Astrocyte (in vitro differentiated cells and primary cell): ENCODE data around the gene DUSP11. TPM values are rescaled to one million over a fixed set of nuclear protein-coding genes. Genes with fewer than 3 reads are reported as not detected.

ENCODE experiments used
- DNase-seq: peaks from one replicate; pipeline ENCODE4 v3.0.0-alpha.2; 2010; ENCODE audit warnings: low read depth
- FAIRE-seq: peaks from 2 replicates; lab custom pipeline; 2011; peaks lifted over from hg19 to GRCh38; lab: Jason Lieb, UNC
- H2AFZ ChIP-seq: 2 replicates; pipeline ENCODE4 v1.6.0; 2012; ENCODE audit warnings: low read depth, low read length, inconsistent platforms
- H3K27ac ChIP-seq: 2 replicates; pipeline ENCODE4 v1.5.1; 2011; ENCODE audit warnings: low read depth, low read length, inconsistent platforms
- H3K27me3 ChIP-seq: 2 replicates; pipeline ENCODE4 v1.6.0; 2011; ENCODE audit warnings: low read length, inconsistent platforms; ENCODE audit not compliant: insufficient read depth
- H3K36me3 ChIP-seq: 2 replicates; pipeline ENCODE4 v1.5.1; 2011; ENCODE audit warnings: low read length, inconsistent platforms; ENCODE audit not compliant: insufficient read depth
- H3K4me1 ChIP-seq: 2 replicates; pipeline ENCODE4 v1.5.1; 2011; ENCODE audit warnings: low read length, inconsistent platforms; ENCODE audit not compliant: insufficient read depth
- H3K4me2 ChIP-seq: 2 replicates; pipeline ENCODE4 v1.6.0; 2012; ENCODE audit warnings: low read length, inconsistent platforms
- H3K4me3 ChIP-seq: 2 replicates; pipeline ENCODE4 v1.5.1; 2011; ENCODE audit warnings: low read depth, mild to moderate bottlenecking, low read length, inconsistent platforms; ENCODE audit not compliant: insufficient read depth
- H3K79me2 ChIP-seq: 2 replicates; pipeline ENCODE4 v1.6.0; 2012; ENCODE audit warnings: mild to moderate bottlenecking, low read length, inconsistent platforms; ENCODE audit not compliant: insufficient read depth
- H3K9ac ChIP-seq: 2 replicates; pipeline ENCODE4 v1.6.0; 2012; ENCODE audit warnings: mild to moderate bottlenecking, low read length, inconsistent platforms
- H3K9me3 ChIP-seq: 2 replicates; pipeline ENCODE4 v1.5.1; 2012; ENCODE audit warnings: low read depth, mild to moderate bottlenecking, low read length, inconsistent platforms; ENCODE audit not compliant: insufficient read depth
- H4K20me1 ChIP-seq: 2 replicates; pipeline ENCODE4 v1.6.0; 2012; ENCODE audit warnings: low read length, inconsistent platforms; ENCODE audit not compliant: insufficient read depth
- H3K27ac Mint-ChIP-seq: one replicate; pipeline ENCODE4 v1.8.0; 2021; ENCODE audit warnings: mild to moderate bottlenecking, mixed read lengths; ENCODE audit not compliant: unreplicated experiment
- H3K27me3 Mint-ChIP-seq: one replicate; pipeline ENCODE4 v1.8.0; 2021; ENCODE audit warnings: low read depth, mixed read lengths; ENCODE audit not compliant: unreplicated experiment
- H3K36me3 Mint-ChIP-seq: one replicate; pipeline ENCODE4 v1.8.0; 2021; ENCODE audit warnings: low read depth, mixed read lengths; ENCODE audit not compliant: unreplicated experiment
- H3K4me1 Mint-ChIP-seq: one replicate; pipeline ENCODE4 v1.8.0; 2021; ENCODE audit warnings: low read depth, mixed read lengths; ENCODE audit not compliant: unreplicated experiment
- H3K4me3 Mint-ChIP-seq: one replicate; pipeline ENCODE4 v1.8.0; 2021; ENCODE audit warnings: mild to moderate bottlenecking, moderate library complexity, mixed read lengths; ENCODE audit not compliant: unreplicated experiment
- H3K9me3 Mint-ChIP-seq: one replicate; pipeline ENCODE4 v1.8.0; 2021; ENCODE audit warnings: mild to moderate bottlenecking, mixed read lengths; ENCODE audit not compliant: unreplicated experiment
- EZH2 ChIP-seq: IDR thresholded peaks from 2 replicates; pipeline ENCODE4 v1.6.1; 2012; ENCODE audit warnings: mild to moderate bottlenecking, low read length, inconsistent platforms; ENCODE audit not compliant: insufficient read depth
- total RNA-seq: library from RNA; stranded (reverse); gene quantifications from 2 replicates; pipeline ENCODE4 v1.2.1, GENCODE V29; 2021
- TF ChIP-seq, protein P1 (sequence below): IDR thresholded peaks from 2 replicates; pipeline ENCODE4 v1.5.1; 2011; ENCODE audit warnings: low read depth, mild to moderate bottlenecking, inconsistent platforms, low read length, moderate library complexity; ENCODE audit not compliant: insufficient read depth

DUSP11 gene
- total RNA-seq, 1 donor from 2014 or later, result 39.6 TPM

DNA sequence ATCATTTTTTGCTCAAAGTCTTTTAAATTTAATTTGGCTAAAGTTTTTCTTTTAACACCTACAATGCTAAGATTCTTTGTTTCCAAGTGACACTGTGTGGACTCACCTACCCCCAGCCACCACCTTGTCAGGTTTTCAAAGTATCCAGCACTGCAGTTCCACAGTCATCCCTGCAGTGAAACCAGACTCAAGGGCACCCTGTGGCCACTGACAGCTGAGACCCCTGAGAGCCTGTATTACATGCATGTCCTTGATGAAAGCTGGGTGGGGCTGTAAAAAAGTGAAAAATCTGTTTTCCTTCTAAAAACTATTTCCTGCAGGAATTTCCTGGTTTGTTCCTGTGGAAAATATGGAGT, 62.7 kb downstream of the DUSP11 start:
- Histone ChIP-seq H3K27ac (no peak overlapping the region), H3K9ac (no peak overlapping the region), H3K4me1 (no peaks in the 10 kb centered on the region), H2AFZ (no peak overlapping the region), H3K79me2 (no peaks in the 10 kb centered on the region), H3K36me3 (no peaks in the 10 kb centered on the region), H3K4me3 (no peak overlapping the region), H3K27me3 (no peaks in the 10 kb centered on the region), H3K9me3 (peaks cover 4% of the 10 kb centered on the region), H3K4me2 (no peak overlapping the region), H4K20me1 (no peaks in the 10 kb centered on the region)
- H3K36me3 Mint-ChIP-seq, result peaks cover 16% of the 10 kb centered on the region
- no peak overlapping the region for H3K4me3 Mint-ChIP-seq
- peaks cover 41% of the 10 kb centered on the region for H3K9me3 Mint-ChIP-seq
- no peak overlapping the region for H3K27ac Mint-ChIP-seq
- peaks cover 33% of the 10 kb centered on the region for H3K27me3 Mint-ChIP-seq
- no peaks in the 10 kb centered on the region for H3K4me1 Mint-ChIP-seq
- DNase-seq (no peak), FAIRE-seq (no peak)
- no peak for TF ChIP-seq EZH2
- TF ChIP-seq, protein P1, sequence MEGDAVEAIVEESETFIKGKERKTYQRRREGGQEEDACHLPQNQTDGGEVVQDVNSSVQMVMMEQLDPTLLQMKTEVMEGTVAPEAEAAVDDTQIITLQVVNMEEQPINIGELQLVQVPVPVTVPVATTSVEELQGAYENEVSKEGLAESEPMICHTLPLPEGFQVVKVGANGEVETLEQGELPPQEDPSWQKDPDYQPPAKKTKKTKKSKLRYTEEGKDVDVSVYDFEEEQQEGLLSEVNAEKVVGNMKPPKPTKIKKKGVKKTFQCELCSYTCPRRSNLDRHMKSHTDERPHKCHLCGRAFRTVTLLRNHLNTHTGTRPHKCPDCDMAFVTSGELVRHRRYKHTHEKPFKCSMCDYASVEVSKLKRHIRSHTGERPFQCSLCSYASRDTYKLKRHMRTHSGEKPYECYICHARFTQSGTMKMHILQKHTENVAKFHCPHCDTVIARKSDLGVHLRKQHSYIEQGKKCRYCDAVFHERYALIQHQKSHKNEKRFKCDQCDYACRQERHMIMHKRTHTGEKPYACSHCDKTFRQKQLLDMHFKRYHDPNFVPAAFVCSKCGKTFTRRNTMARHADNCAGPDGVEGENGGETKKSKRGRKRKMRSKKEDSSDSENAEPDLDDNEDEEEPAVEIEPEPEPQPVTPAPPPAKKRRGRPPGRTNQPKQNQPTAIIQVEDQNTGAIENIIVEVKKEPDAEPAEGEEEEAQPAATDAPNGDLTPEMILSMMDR, result no peak

DNA sequence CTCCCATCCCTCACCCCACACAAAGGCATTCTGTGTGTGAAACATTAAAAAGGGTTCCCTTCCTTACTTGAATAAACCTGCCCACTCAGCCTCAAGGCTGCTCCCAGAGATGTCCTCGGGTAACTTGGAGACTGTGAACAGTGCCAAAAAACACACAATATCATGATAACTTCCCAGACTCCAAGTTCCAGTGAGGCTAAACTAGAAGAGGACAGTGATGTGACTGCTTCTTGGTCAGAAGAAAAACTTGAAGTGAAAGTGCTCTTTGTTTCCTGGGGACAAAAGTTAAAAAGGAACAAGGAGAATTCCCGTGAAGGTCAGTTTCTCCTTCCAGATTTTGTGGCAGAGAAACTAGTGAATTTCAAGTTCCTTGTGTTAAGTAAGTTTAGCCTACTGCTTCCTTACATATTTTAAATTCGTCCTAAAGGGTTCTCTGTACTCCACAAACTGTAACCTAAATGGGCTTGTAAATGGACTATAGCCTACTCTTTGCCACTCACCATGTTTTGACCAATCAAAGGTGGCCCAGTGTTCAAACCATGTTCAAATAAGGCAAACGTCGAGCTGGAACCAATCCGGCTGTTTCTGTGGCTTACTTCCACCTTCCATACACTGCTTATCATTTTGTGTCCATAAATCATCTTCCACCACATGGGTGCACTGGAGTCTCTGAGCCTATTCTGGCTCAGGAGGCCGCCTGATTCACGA, 63.2 kb downstream of the DUSP11 start:
- Histone ChIP-seq H3K36me3 (no peaks in the 10 kb centered on the region), H3K9me3 (peaks cover 4% of the 10 kb centered on the region), H3K4me1 (no peaks in the 10 kb centered on the region), H3K27ac (no peak overlapping the region), H4K20me1 (no peaks in the 10 kb centered on the region), H3K4me3 (no peak overlapping the region), H3K4me2 (no peak overlapping the region), H3K27me3 (no peaks in the 10 kb centered on the region), H3K79me2 (no peaks in the 10 kb centered on the region), H3K9ac (no peak overlapping the region), H2AFZ (no peak overlapping the region)
- no peak overlapping the region for H3K4me3 Mint-ChIP-seq
- TF ChIP-seq, protein P1, result no peak
- TF ChIP-seq EZH2, result no peak
- peaks cover 16% of the 10 kb centered on the region for H3K36me3 Mint-ChIP-seq
- peak; percentile 48 for DNase-seq
- H3K27me3 Mint-ChIP-seq, result peaks cover 39% of the 10 kb centered on the region
- H3K4me1 Mint-ChIP-seq, result no peaks in the 10 kb centered on the region
- no peak for FAIRE-seq
- H3K9me3 Mint-ChIP-seq, result peaks cover 44% of the 10 kb centered on the region
- no peak overlapping the region for H3K27ac Mint-ChIP-seq

DNA sequence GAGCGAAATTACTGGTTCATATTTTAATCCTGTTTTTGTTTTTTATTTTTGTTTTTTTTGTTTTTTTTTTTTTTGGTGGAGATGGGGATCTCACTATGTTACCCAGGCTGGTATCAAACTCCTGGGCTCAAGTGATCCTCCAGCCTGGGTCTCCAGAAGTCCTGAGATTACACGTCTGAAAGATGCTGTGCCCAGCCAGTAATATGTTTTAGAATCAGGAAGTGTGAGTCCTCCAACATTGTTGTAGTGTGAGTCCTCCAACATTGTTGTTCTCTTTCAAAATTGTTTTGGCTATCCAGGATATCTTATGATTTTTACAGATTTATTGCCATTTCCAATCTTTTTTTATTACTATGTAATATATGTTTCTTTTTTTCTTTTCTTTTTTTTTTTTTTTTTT, 65.8 kb downstream of the DUSP11 start:
- Histone ChIP-seq H3K9me3 (peaks cover 4% of the 10 kb centered on the region), H3K9ac (no peak overlapping the region), H3K79me2 (no peaks in the 10 kb centered on the region), H3K27me3 (no peaks in the 10 kb centered on the region), H3K4me3 (no peak overlapping the region), H3K27ac (no peak overlapping the region), H2AFZ (no peak overlapping the region), H4K20me1 (no peaks in the 10 kb centered on the region), H3K4me1 (no peaks in the 10 kb centered on the region), H3K4me2 (no peak overlapping the region), H3K36me3 (no peaks in the 10 kb centered on the region)
- H3K27ac Mint-ChIP-seq, result no peak overlapping the region
- H3K9me3 Mint-ChIP-seq, result peaks cover 47% of the 10 kb centered on the region
- H3K36me3 Mint-ChIP-seq, result peaks cover 13% of the 10 kb centered on the region
- DNase-seq (no peak), FAIRE-seq (no peak)
- H3K4me3 Mint-ChIP-seq, result no peak overlapping the region
- H3K27me3 Mint-ChIP-seq, result peaks cover 50% of the 10 kb centered on the region
- no peaks in the 10 kb centered on the region for H3K4me1 Mint-ChIP-seq
- TF ChIP-seq, protein P1, result no peak
- no peak for TF ChIP-seq EZH2
